H54 (cell line): ENCODE results near the gene ALB.

Experiments
- DNase-seq: peaks from one replicate; pipeline ENCODE4 v3.0.0; 2011; ENCODE audit warnings: low spot score, mixed read lengths; ENCODE audit not compliant: insufficient read length
- FAIRE-seq: peaks from 3 replicates; lab custom pipeline; 2011; peaks lifted over from hg19 to GRCh38; lab: Jason Lieb, UNC
- POLR2A ChIP-seq: IDR thresholded peaks from 2 replicates; pipeline ENCODE4 v1.6.1; 2011; ENCODE audit warnings: low read depth, mild to moderate bottlenecking, low read length

ALB gene

GRCh38 chr4:73429826-73430587 lies 25.9 kb downstream of the ALB start:
- DNase-seq = no peak
- no peak for FAIRE-seq
- TF ChIP-seq POLR2A = no peak

GRCh38 chr4:73431813-73432168 lies 27.7 kb downstream of the ALB start:
- DNase-seq = no peak
- no peak for TF ChIP-seq POLR2A
- FAIRE-seq = no peak

- TF ChIP-seq POLR2A = no peak
- DNase-seq (no peak), FAIRE-seq (no peak)
Measured at GRCh38 chr4:73432169-73433000, 28.3 kb downstream of the ALB start.

GRCh38 chr4:73433140-73433539 lies 29.1 kb downstream of the ALB start:
- DNase-seq (no peak), FAIRE-seq (no peak)
- TF ChIP-seq POLR2A = no peak

- FAIRE-seq (no peak), DNase-seq (no peak)
- no peak for TF ChIP-seq POLR2A
Measured at GRCh38 chr4:73434311-73434710, 30.2 kb downstream of the ALB start.

GRCh38 chr4:73435984-73436383 lies 31.9 kb downstream of the ALB start, which contains the start of gene AFP:
AFP (plus strand) TSS chr4:73436221; CDS start chr4:73436263, 42 bp downstream.
- FAIRE-seq (no peak), DNase-seq (no peak)
- TF ChIP-seq POLR2A = no peak

GRCh38 chr4:73436674-73437557 lies 32.8 kb downstream of the ALB start:
- TF ChIP-seq POLR2A = no peak
- FAIRE-seq (no peak), DNase-seq (no peak)

- no peak for DNase-seq
- no peak for FAIRE-seq
- TF ChIP-seq POLR2A = no peak
Measured at GRCh38 chr4:73437558-73437956, 33.5 kb downstream of the ALB start.

GRCh38 chr4:73438048-73438447 lies 34.0 kb downstream of the ALB start:
- no peak for DNase-seq
- no peak for TF ChIP-seq POLR2A
- FAIRE-seq = no peak

- DNase-seq (no peak), FAIRE-seq (no peak)
- no peak for TF ChIP-seq POLR2A
Measured at GRCh38 chr4:73438582-73439215, 34.6 kb downstream of the ALB start.

GRCh38 chr4:73439445-73439844 lies 35.4 kb downstream of the ALB start:
- no peak for TF ChIP-seq POLR2A
- DNase-seq (no peak), FAIRE-seq (no peak)

- FAIRE-seq (no peak), DNase-seq (no peak)
Measured at GRCh38 chr4:73439991-73440390, 35.9 kb downstream of the ALB start.

GRCh38 chr4:73440653-73441052 lies 36.6 kb downstream of the ALB start:
- DNase-seq (no peak), FAIRE-seq (no peak)
- no peak for TF ChIP-seq POLR2A

More at GRCh38 chr4:73439991-73440390, 35.9 kb downstream of the ALB start:
- no peak for TF ChIP-seq POLR2A
